GM12873 (cell line): ENCODE results near the gene TSPAN14.

ENCODE experiments used
- TF ChIP-seq, protein P1 (sequence below): IDR thresholded peaks from 2 replicates; pipeline ENCODE4 v1.5.1; 2012; ENCODE audit warnings: low read depth, mild to moderate bottlenecking, moderate library complexity, low read length, control low read depth; ENCODE audit not compliant: insufficient read depth; ENCODE audit errors: missing control alignments

The TSPAN14 gene

GRCh38 chr10:80474941-80475340 lies 20.8 kb downstream of the TSPAN14 start:
- TF ChIP-seq, protein P1, sequence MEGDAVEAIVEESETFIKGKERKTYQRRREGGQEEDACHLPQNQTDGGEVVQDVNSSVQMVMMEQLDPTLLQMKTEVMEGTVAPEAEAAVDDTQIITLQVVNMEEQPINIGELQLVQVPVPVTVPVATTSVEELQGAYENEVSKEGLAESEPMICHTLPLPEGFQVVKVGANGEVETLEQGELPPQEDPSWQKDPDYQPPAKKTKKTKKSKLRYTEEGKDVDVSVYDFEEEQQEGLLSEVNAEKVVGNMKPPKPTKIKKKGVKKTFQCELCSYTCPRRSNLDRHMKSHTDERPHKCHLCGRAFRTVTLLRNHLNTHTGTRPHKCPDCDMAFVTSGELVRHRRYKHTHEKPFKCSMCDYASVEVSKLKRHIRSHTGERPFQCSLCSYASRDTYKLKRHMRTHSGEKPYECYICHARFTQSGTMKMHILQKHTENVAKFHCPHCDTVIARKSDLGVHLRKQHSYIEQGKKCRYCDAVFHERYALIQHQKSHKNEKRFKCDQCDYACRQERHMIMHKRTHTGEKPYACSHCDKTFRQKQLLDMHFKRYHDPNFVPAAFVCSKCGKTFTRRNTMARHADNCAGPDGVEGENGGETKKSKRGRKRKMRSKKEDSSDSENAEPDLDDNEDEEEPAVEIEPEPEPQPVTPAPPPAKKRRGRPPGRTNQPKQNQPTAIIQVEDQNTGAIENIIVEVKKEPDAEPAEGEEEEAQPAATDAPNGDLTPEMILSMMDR = no peak

DNA sequence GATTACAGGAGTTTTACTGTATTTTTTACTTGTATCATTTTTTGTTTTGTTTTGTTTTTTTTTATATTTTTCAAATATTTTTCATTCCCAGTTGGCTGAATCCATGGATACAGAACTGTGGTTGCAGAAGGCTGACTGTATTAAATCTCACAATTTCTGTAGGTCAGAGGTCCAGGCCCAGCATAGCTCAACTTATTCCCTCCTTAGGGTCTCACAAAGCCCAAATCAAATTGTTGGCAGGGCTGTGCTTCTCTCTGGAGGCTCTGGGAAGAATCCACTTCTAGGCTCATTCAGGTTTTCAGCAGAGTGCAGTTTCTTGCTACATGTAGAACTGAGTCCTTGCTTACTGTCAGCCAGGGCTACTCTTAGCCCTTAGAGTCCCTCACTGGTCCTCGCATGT lies 22.6 kb downstream of the TSPAN14 start:
- TF ChIP-seq, protein P1 = no peak

DNA sequence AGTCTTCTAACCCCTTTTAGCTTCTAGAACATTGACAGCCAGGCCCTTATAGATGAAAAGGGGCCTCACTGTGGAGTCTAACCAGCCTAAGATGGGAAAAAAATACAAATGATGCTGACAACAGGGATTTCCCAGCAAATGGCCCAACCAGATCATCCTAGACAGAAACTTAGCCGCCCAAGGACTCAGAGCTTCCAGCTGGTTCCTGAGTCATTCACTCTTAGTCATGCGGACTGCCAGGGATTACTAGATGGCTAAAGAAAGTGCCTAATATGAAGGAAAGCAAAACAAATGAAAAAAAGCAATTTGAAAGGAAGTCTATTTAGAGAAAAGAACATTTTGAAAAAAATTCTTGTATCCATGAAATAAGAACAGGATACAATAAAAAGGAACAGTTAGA lies 23.7 kb downstream of the TSPAN14 start:
- TF ChIP-seq, protein P1 = no peak

DNA sequence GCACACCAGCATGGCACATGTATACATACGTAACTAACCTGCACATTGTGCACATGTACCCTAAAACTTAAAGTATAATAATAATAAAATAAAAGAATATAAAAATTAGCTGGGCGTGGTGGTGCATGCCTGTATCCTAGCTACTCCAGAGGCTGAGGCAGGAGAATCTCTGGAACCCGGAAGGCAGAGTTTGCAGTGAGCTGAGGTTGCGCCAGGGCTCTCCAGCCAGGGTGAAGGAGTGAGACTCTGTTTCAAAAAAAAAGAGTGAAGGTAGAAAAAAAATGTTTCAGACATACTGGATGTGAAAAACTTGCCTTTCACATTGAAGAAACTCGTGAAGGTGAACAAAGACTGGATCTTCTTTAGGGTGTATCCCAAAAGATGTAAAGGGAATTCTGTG lies 26.7 kb downstream of the TSPAN14 start:
- TF ChIP-seq, protein P1 = no peak

GRCh38 chr10:80484243-80484642 lies 30.1 kb downstream of the TSPAN14 start:
- TF ChIP-seq, protein P1 = no peak

- TF ChIP-seq, protein P1 = no peak
Observed at GRCh38 chr10:80484676-80485075, 30.6 kb downstream of the TSPAN14 start.

GRCh38 chr10:80485076-80485945 lies 31.2 kb downstream of the TSPAN14 start:
- TF ChIP-seq, protein P1 = no peak
